ENCODE data around the gene GNMT.

DNA sequence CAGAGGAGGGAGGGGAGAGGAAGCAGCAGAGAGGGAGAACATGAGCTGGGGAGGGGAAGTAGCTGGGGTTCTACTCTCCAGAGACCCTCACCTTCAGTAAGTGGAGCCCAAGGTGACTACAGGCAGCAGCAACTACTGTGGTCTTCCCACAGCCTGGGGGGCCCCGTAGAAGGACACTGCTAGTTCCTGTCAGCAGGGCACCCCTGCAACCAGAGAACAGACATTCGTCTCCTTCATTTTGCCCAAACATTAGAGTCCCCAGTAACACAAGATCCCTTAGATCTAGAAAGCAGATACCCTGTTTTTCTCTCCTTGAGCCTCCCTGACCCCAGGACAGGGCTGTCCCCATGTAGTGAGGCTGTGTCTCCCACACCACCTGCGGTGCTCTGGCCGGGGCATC is 8.2 kb downstream of the GNMT start:
- TF ChIP-seq, protein P1, sequence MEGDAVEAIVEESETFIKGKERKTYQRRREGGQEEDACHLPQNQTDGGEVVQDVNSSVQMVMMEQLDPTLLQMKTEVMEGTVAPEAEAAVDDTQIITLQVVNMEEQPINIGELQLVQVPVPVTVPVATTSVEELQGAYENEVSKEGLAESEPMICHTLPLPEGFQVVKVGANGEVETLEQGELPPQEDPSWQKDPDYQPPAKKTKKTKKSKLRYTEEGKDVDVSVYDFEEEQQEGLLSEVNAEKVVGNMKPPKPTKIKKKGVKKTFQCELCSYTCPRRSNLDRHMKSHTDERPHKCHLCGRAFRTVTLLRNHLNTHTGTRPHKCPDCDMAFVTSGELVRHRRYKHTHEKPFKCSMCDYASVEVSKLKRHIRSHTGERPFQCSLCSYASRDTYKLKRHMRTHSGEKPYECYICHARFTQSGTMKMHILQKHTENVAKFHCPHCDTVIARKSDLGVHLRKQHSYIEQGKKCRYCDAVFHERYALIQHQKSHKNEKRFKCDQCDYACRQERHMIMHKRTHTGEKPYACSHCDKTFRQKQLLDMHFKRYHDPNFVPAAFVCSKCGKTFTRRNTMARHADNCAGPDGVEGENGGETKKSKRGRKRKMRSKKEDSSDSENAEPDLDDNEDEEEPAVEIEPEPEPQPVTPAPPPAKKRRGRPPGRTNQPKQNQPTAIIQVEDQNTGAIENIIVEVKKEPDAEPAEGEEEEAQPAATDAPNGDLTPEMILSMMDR (IDR thresholded peaks at IDR 0.05; ENCODE audit: low read depth, low read length) = no peak
- no peak for TF ChIP-seq EZH2phosphoT487 (IDR thresholded peaks at IDR 0.05; ENCODE audit: low read depth)
